HG02885 (cell line): Measurements from ENCODE around the gene CNPY1.
"Not testable (repeated sequence)": the region's sequence is repeated elsewhere in the genome, so short reads cannot be mapped to it uniquely, and the experiment has no call there.

Source experiments
- ATAC-seq: cut with Tn5 transposase; IDR thresholded peaks from one replicate; pipeline ENCODE4 v1.9.1; 2021; ENCODE audit warnings: mild to moderate bottlenecking; ENCODE audit not compliant: unreplicated experiment, poor library complexity

CNPY1 gene

GRCh38 chr7:155579565-155579964, 33.2 kb upstream of the CNPY1 start:
- no peak for ATAC-seq

- no peak for ATAC-seq
Measured at GRCh38 chr7:155578016-155578415, 31.7 kb upstream of the CNPY1 start.

GRCh38 chr7:155577509-155577905, 31.1 kb upstream of the CNPY1 start:
- no peak for ATAC-seq

DNA sequence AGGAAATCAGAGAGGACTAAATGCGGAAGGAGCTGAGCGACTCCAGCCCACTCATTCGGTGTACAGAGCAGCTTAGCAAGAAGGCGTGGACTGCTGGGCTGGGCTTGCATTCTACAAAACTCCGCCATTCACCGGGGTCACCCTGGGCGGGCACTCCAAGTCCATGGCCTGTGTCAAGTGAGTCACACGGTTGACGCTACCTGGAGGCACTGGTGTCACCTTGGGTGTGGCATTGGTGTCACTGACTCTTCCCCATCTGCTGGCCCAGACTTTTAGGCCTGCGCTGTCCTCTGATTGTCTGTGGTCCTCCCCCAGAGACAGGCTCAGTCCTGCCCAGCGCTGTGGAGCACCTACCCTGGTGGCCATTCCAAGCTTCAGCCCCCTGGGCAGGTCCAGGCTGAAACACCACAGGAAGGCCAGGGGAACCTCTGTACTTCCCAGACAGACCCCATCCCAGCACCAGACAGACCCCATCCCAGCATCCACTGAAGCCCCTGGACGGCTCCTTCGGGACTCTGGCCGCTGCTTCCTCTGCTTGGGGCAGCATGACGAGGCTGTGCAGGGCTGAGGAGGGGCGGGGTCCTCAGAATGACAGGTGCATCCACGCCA, 30.6 kb upstream of the CNPY1 start:
- no peak for ATAC-seq

DNA sequence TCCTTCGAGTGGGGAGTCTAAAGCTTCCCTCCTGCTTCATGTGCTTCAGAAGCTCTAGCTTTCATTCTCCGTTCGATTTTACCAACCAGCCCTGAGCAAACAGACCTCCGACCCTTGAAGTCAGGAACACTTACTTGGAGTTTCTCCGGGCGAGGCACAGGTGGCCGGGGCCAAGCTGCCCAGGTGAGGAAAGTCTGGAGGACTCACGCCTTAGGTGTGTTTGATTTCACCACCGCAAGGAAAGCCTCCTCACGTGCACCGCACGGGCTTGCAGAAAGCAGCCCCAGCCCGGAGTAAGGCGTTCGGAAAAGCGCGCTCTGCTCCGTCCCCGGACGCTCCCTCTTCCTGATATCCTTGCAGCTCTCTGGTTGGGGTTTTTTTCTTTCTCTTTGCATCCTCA, 30.1 kb upstream of the CNPY1 start:
- no peak for ATAC-seq

DNA sequence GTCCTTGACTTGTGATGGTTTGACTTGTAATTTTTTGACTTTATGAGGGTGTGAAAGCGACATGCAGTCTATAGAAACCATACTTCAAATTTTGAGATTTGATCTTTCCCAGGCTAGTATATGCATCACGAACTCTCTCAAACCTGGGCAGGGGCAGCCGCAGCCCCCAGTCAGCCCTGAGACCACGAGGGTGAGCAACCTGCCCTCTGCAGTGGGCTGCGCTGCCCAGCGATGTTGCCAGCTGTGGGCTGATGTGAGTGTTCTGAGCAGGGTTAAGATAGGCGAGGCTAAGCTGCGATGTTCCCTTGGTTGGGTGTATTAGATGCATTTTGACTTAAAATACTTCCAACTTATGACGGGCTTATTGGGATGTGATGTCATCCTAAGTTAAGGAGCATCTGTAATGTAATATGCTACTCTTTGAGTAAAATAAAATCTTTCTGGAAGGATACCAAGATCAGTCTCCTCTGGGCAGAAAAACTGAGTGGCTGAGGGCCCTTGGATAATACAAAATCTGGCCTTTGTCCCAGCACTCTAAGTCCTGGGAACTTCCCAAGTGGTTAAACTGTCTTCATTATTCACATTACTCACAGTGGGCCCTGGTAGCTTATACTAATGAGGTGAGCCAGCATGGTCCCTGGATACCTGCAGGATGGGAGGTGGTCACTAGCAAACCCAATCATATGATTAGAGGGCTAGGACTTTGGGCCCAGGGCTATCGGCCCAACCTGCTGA, 28.4 kb upstream of the CNPY1 start:
- no peak for ATAC-seq

GRCh38 chr7:155571581-155572345, 25.4 kb upstream of the CNPY1 start:
- no peak for ATAC-seq

GRCh38 chr7:155570991-155571390, 24.6 kb upstream of the CNPY1 start:
- ATAC-seq = no peak

DNA sequence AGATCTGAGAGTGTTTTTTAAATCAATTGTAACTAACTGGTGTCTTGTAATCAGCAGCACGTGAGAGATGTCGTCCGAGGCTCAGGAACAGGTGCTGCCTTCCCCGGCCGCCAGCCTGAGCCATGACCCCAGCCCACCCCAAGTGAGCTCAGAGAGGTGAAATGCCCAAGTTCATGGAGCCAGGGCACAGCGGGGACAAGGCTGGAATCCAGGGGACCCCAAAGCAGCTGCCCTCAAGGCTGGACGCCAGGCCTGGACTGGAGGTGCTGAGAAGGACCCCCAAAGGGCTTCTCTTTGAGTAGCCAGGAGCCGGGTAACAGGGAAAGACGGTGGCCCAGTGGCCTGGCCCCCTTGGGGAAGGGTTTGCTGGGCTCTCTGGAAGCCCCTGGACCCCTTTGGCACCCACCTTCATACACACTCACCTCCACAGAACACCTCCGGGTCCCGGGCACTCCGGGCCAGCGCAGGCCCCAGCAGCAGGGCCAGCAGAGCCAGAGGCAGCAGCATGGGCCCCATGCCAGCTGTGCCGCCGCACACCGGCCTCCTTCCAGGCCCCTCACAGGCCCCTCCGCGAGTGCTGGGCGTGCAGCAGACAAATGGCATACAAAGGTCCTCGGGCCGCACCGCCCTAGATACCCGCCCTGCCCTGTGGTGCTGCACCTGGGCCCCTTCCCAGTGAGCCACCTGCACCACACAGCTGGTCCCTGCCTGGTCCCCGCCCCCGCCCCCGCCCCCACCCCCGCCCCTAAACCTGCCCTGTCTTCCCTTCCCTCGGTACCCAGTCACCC, 24.0 kb upstream of the CNPY1 start:
- ATAC-seq = no peak

DNA sequence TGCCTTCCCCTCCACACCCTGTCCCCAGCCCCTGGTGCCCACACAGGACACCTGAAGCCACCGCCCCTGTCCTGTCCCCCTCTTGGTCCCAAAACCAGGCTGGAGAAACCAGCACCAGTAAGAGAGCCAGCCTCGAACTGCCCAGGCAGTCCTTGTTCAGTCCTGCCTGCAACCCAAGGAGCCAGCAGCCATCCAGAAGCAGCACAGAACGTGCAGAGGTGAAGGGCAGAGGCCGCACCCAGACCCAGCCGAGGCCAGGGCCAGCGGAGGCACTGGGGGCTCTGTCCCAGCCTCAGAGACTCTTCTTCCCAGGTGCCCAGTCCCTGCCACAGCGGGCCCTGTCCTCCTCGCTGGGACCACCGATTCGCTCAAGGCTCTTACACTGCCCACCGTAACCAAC, 23.3 kb upstream of the CNPY1 start:
- ATAC-seq = no peak

DNA sequence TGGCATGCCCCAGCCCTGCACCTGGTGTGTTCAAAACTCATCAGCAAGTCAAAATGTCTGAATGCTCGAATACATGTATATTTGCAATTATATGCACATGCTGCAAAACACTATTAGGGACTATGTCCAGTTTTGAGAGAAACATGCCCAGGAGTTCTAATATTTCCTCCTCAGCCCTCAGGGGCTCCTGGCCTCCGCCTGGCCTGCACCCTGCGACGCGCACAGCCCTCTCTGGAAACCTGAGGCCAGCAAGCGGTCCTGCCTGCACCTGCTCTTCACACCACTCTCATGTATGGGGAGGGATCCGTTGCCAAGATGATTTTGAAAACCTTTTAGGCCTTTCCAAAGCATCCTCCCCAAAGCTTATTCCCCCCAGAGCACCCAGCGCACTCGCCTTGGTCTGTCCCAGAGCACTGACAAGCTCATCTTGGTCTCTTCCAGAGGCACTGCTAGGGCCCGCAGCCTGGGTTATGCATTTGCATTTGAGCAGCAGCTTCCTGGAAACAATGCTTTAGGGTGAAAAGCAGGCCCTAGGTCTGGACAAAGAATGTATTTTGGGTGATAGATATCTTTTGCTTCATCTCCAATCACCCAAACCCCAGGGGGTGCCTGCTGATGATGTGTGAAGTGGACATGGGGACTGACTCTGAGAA, 22.6 kb upstream of the CNPY1 start:
- no peak for ATAC-seq

GRCh38 chr7:155568333-155568660, 21.9 kb upstream of the CNPY1 start:
- ATAC-seq = no peak

GRCh38 chr7:155567646-155568332, 21.4 kb upstream of the CNPY1 start:
- no peak for ATAC-seq

GRCh38 chr7:155566011-155566836, 19.9 kb upstream of the CNPY1 start:
- ATAC-seq = no peak

- ATAC-seq = no peak
Measured at GRCh38 chr7:155565596-155565995, 19.2 kb upstream of the CNPY1 start.

GRCh38 chr7:155562976-155563375, 16.6 kb upstream of the CNPY1 start:
- ATAC-seq = not testable (repeated sequence)

DNA sequence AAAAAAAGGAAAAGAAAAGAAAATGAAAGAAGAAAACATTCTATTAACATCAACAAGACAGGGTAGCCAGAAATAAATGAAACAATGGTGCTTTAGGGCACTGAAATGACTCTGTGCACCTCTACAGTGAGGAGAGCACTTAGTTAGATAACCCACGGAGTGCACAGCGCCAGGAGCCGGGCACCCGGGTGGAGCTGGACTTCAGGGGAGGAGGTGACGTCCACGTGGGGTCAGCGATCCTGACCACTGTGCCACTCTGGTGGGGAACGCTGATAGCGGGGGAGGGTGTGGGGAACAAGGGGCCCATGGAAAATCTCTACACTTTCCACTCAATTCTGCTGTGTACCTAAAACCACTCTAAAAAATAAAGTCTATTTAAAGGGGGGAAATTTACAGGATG, 15.7 kb upstream of the CNPY1 start:
- ATAC-seq = no peak

GRCh38 chr7:155560982-155561686, 14.8 kb upstream of the CNPY1 start:
- no peak for ATAC-seq
